HG02981 (cell line): ENCODE data around the gene ABT1.
A peak's percentile ranks its signal among the peaks of the same experiment; 100 is the strongest.

Source experiments
- ATAC-seq: cut with Tn5 transposase; IDR thresholded peaks from one replicate; pipeline ENCODE4 v1.9.1; 2021; ENCODE audit warnings: mild to moderate bottlenecking, moderate library complexity; ENCODE audit not compliant: unreplicated experiment

The ABT1 gene

DNA sequence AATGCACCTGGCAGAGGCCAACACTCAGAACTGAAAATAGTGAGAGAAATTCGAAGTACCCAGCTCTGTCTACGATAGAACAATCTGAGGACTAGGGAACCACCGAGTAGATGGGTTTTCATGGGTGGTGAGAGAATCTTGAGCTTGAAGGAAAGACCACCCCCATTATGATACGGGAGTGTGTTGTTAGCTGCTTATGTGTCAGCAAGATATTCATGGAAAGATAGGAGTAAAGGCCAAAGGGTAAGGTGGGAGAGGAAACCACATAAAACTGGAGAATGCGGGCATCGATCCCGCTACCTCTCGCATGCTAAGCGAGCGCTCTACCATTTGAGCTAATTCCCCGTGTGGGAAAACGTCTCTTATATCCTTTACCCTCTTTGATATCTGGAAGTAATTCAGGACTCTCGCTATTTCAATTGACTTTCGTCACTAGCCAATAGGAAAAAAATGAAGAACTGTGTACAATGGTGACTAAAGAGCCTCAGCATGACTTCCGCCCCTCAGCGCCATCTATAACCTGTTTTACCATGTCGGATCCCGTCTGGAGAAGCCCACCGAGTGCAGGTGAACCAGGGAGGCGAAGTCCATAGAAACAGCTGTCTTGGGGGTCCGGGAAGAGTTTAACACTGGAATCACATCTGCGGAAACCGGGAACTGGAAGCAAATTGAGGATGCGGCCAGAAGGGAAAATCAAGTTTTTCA, 25.0 kb upstream of the ABT1 start:
- ATAC-seq, result no peak

DNA sequence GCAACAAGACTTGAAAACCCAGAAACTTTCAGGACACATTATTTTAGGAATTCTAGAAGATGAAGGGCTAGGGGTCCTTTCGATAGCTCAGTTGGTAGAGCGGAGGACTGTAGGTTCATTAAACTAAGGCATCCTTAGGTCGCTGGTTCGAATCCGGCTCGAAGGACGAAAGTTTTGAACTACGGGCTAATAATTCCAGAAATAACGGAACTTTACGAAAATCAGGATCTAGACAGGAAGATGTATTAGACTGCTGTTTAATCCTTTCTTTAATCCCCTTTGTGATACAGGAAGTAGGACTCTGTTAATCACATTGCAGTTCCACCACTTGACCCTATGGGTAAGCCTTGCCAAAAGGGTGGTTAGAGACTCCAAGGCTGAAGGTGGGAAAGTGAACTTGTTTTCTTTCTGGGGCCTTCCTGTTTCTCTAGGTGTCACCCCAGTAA, 21.2 kb upstream of the ABT1 start:
- no peak for ATAC-seq

DNA sequence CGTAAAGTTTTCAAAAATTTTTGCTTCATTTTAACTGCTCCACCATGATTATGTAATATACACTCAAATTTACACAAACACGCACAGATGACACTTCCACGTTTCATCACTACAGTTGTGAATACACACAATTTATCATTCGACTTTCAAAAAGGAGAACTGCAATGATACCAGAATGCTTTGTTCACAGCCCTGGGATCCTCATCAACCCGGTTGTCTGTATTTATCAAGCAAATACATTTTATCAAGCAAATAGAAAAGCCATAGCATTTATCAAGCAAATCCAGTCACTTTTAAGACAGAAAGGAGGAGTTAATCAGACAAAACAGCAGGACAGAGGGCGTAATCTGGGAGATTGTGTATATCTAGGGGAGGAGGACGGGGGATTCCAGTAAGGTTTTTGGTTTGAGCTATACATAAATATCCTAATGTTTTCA, 20.3 kb upstream of the ABT1 start:
- ATAC-seq, result no peak

- ATAC-seq, result no peak
Observed at GRCh38 chr6:26576929-26577719, 19.6 kb upstream of the ABT1 start.

- ATAC-seq, result no peak
Observed at GRCh38 chr6:26577720-26578072, 19.1 kb upstream of the ABT1 start.

DNA sequence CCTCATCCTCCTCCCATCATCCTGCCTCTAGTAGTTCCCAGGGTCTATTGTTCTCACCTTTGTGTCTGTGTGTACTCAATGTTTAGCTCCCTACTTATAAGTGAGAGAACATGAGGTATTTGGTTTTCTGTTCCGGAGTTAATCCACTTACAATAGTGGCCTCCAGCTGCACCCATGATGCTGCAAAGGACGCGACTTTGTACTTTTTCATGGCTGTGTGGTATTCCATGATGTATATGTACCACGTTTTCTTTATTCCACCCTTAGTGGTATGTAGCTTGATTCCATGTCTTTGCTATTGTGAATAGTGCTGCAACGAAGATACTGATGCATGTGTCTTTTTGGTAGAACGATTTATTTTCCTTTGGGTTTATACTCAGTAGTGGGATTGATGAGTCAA, 18.5 kb upstream of the ABT1 start:
- no peak for ATAC-seq

DNA sequence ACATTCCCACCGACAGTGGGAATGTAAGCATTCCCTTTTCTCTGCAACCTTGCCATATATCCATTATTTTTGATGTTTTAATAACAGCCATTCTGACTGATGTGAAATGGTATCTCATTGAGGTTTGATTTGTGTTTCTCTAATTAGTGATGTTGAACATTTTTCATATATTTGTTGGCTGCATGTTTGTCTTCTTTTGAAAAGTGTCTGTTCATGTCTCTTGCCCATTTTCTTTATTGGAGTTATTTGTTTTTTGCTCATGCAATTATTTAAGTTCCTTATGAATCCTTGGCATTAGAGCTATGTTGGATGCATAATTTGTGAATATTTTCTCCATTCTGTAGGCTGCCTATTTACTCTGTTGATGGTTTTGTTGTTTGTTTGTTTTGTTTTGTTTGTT, 18.0 kb upstream of the ABT1 start:
- no peak for ATAC-seq

- no peak for ATAC-seq
Observed at GRCh38 chr6:26581164-26581915, 15.4 kb upstream of the ABT1 start.

DNA sequence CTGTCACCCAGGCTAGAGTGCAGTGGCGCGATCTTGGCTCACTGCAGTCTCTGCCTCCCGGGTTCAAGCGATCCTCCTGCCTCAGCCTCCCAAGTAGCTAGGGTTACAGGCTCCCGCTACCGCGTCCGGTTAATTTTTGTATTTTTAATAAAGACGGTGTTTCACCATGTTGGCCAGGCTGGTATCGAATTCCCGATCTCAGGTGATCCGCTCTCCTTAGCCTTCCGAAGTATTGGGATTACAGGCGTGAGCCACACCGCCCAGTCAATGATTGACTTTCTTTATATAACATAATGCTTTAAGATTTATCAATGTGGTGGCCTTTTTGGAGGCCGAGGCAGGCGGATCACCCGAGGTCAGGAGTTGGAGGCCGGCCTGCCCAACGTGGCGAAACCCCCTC, 7.8 kb upstream of the ABT1 start:
- ATAC-seq, result no peak

DNA sequence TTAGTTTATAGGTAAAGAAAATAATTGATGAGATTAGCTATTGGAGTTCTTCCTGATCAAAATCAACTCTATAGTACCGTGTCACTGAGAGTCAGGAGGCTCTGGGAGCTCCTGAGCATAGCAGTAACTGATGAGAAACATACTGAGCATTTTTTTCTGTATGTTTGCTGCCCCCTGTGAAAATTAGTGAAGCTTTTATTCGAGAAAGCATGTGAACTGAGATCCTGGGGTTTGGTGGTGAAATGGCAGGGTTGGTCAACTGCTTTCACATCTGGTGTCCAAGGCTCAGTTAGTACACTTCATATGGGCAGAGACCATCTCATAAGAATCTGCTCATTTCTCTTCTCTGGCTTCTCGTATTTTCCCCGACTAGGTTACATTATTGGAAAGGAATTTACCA, 4.1 kb upstream of the ABT1 start:
- no peak for ATAC-seq

DNA sequence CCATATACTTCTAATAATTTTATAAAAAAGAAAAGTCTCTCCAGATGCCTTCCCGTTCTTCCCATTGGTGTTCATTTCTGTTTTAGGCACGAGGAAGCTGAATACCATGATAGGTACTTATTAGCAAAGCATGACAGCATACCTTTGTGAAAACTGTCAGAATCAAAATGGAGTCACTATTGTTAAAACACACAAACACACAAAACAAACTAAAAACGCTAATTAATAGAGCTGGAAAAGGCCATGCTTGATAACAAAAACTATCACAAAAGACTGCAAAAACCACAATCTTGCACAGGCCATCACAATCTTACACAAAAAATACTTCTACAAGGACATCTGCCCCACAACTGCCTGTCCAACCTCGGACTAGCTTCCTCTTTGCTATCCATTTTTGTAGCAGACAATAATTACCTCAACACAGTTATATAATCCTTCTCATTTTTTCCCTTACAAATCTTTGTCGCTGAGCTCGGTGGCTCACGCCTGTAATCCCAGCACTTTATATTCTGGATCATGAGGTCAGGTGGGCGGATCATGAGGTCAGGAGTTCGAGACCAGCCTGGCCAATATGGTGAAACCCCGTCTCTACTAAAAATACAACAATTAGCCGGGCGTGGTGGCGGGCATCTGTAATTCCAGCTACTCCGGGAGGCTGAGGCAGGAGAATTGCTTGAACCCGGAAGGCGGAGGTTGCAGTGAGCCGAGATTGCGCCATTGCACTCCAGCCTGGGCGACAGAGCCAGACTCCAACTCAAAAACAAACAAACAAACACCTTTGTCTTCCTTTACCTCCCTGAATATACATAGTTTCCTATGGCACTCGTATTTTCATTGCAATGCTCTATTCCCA, 3.2 kb upstream of the ABT1 start:
- ATAC-seq, result no peak

DNA sequence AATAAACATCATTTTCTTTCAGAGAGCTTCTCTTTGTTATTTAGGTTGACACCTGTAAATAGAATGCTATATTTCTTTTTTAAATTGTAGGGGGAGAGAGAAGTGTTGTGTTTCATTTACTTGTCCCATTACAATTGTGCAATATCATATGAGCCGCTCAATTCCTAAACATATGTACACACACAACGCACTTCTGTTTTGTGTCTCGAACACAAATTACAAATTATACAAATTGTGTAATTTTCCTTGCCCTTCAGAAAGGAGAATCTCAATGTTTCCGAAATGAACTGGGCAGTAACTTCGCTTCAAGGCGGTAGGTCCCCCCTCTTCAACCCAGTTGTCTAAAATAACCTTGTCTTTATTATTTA, 2.6 kb upstream of the ABT1 start:
- no peak for ATAC-seq

DNA sequence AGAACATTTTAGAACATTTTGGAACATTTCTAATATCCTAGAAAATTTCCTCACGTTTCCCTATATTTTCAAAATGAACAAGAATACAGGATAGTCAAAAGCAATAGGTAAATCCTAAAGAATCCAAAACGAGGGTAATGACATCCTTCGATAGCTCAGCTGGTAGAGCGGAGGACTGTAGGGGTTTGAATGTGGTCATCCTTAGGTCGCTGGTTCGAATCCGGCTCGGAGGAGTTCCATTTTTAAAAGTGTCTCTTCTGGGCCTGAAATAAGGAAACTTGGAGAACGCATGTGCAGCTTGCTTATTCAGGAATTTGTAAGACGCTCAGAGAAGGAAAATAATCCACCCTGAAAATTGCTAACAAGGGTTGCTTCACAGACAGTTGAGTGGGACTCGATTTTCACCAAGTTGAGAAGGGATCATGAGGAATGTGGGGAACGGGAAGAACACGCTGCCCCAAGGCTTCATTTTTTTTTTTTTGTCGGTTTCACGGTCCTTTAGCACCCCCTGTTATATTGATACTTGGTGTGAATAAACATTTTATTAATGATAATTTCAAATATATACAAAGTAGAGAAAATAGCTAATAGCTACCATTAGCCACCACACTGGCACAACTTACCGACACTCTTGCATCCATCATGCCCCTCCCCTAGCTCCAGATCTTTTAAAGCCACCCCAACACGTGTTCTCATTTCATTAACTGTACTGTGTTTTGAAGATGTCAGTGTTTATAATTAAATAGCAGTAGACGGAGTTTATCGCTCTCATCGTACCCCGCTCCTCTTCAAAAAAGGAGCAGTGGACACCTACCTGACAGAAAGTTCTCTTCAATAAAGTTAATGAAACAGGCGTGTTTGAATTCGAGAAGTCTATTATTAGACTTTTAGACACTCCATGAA, 1.8 kb upstream of the ABT1 start:
- no peak for ATAC-seq

- ATAC-seq, result peak; percentile 42
Observed at GRCh38 chr6:26595669-26596269, 984 bp upstream of the ABT1 start.

GRCh38 chr6:26597389-26597766, 625 bp downstream of the ABT1 start:
- ATAC-seq, result no peak

DNA sequence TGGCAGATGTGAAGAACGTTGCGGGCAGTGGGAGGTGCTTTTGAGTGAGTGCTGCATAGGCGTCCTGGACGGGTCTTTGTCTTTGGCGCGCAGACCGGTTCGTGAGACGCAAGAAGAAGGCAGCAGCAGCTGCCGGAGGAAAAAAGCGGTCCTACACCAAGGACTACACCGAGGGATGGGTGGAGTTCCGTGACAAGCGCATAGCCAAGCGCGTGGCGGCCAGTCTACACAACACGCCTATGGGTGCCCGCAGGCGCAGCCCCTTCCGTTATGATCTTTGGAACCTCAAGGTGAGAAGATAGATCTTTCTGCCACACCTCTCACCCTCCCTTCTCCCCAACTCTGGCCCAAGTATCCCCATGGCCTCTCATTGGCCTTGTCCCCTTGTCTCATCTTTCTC, 1.1 kb downstream of the ABT1 start:
- no peak for ATAC-seq

- ATAC-seq, result no peak
Observed at GRCh38 chr6:26598267-26598666, 1.5 kb downstream of the ABT1 start.

- ATAC-seq, result no peak
Observed at GRCh38 chr6:26599134-26599533, 2.4 kb downstream of the ABT1 start.

DNA sequence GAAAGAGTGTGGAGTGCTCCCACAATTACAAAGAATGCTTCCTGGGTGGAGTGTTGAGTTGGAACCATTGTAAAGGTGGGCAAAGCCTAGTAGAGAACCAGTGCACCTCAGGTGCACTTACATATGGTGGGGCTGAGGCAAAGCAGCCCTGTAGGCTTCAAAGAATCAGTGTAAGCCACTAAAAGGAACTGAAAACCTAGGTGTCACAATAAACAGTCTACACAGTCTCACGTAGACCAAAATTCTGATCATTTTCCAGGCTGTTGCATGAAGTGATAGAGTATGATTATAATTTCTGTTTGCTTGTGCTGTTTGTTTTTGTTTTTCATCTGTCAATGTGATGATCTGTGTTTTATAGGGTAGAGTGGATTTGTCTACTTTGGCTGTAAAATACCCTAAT, 2.8 kb downstream of the ABT1 start:
- ATAC-seq, result no peak

- ATAC-seq, result no peak
Observed at GRCh38 chr6:26600759-26601158, 4.0 kb downstream of the ABT1 start.
